ENCODE data around the gene THEM4. TPM values are rescaled to one million over a fixed set of nuclear protein-coding genes. Genes with fewer than 3 reads are reported as not detected.

Gene THEM4
- total RNA-seq, 1 experiment from 2014 or later = 10.9 TPM

DNA sequence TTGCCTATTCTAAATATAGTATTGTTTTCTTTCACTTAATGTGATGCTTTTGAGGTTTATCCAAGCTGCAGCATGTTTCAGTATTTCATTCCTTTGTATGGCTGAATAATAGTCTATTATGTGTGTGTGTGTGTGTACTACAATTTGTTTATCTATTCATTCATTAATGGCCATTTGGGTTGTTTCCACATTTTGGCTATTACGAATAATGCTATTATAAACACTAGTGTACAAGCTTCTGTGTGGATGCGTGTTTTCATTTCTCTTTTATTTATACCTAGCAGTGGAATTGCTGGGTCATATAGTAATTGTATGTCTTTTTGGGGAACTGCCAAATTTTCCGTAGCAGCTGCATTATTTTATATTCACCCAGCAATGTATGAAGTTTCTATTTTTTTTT, 40.8 kb downstream of the THEM4 start:
- ChIA-PET POLR2A (no interaction called here), CTCF (no interaction called here)
- H3K27ac Mint-ChIP-seq = no peak overlapping the region
- no peak overlapping the region for H3K4me3 Mint-ChIP-seq
- H3K9me3 Mint-ChIP-seq = no peaks in the 10 kb centered on the region
- H3K27me3 Mint-ChIP-seq (ENCODE audit: low read depth) = peaks cover 45% of the 10 kb centered on the region
- H3K36me3 Mint-ChIP-seq = no peaks in the 10 kb centered on the region
- DNase-seq (ENCODE audit: low spot score) (no peak), ATAC-seq (no peak)
- peaks cover 11% of the 10 kb centered on the region for H3K4me1 Mint-ChIP-seq
- TF ChIP-seq, protein P1, sequence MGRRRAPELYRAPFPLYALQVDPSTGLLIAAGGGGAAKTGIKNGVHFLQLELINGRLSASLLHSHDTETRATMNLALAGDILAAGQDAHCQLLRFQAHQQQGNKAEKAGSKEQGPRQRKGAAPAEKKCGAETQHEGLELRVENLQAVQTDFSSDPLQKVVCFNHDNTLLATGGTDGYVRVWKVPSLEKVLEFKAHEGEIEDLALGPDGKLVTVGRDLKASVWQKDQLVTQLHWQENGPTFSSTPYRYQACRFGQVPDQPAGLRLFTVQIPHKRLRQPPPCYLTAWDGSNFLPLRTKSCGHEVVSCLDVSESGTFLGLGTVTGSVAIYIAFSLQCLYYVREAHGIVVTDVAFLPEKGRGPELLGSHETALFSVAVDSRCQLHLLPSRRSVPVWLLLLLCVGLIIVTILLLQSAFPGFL (CRISPR knock-in tag; IDR thresholded peaks at IDR 0.05; ENCODE audit: borderline replicate concordance) = no peak
- TF ChIP-seq ZNF232 (CRISPR knock-in tag; IDR thresholded peaks at IDR 0.05) (no peak), ESRRA (CRISPR knock-in tag; IDR thresholded peaks at IDR 0.05; ENCODE audit: borderline replicate concordance) (no peak), ZBTB21 (CRISPR knock-in tag; IDR thresholded peaks at IDR 0.05; ENCODE audit: borderline replicate concordance) (no peak), SMAD3 (CRISPR knock-in tag; IDR thresholded peaks at IDR 0.05; ENCODE audit: borderline replicate concordance) (no peak), TEAD4 (CRISPR knock-in tag; IDR thresholded peaks at IDR 0.05) (no peak), MYBL2 (CRISPR knock-in tag; IDR thresholded peaks at IDR 0.05) (no peak), GRHL2 (CRISPR knock-in tag; IDR thresholded peaks at IDR 0.05; ENCODE audit: insufficient replicate concordance, severe bottlenecking) (no peak), SP1 (CRISPR knock-in tag; conservative IDR thresholded peaks at IDR 0.05) (no peak), OVOL2 (CRISPR knock-in tag; IDR thresholded peaks at IDR 0.05; ENCODE audit: borderline replicate concordance) (no peak), TP53 (CRISPR knock-in tag; IDR thresholded peaks at IDR 0.05) (no peak), ZNF396 (CRISPR knock-in tag; IDR thresholded peaks at IDR 0.05; ENCODE audit: borderline replicate concordance) (no peak)
- TF ChIP-seq, protein P2, sequence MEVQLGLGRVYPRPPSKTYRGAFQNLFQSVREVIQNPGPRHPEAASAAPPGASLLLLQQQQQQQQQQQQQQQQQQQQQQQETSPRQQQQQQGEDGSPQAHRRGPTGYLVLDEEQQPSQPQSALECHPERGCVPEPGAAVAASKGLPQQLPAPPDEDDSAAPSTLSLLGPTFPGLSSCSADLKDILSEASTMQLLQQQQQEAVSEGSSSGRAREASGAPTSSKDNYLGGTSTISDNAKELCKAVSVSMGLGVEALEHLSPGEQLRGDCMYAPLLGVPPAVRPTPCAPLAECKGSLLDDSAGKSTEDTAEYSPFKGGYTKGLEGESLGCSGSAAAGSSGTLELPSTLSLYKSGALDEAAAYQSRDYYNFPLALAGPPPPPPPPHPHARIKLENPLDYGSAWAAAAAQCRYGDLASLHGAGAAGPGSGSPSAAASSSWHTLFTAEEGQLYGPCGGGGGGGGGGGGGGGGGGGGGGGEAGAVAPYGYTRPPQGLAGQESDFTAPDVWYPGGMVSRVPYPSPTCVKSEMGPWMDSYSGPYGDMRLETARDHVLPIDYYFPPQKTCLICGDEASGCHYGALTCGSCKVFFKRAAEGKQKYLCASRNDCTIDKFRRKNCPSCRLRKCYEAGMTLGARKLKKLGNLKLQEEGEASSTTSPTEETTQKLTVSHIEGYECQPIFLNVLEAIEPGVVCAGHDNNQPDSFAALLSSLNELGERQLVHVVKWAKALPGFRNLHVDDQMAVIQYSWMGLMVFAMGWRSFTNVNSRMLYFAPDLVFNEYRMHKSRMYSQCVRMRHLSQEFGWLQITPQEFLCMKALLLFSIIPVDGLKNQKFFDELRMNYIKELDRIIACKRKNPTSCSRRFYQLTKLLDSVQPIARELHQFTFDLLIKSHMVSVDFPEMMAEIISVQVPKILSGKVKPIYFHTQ (CRISPR knock-in tag; IDR thresholded peaks at IDR 0.05) = no peak
- TF ChIP-seq, protein P3, sequence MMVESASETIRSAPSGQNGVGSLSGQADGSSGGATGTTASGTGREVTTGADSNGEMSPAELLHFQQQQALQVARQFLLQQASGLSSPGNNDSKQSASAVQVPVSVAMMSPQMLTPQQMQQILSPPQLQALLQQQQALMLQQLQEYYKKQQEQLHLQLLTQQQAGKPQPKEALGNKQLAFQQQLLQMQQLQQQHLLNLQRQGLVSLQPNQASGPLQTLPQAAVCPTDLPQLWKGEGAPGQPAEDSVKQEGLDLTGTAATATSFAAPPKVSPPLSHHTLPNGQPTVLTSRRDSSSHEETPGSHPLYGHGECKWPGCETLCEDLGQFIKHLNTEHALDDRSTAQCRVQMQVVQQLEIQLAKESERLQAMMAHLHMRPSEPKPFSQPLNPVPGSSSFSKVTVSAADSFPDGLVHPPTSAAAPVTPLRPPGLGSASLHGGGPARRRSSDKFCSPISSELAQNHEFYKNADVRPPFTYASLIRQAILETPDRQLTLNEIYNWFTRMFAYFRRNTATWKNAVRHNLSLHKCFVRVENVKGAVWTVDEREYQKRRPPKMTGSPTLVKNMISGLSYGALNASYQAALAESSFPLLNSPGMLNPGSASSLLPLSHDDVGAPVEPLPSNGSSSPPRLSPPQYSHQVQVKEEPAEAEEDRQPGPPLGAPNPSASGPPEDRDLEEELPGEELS (CRISPR knock-in tag; IDR thresholded peaks at IDR 0.05) = no peak
- TF ChIP-seq, protein P4, sequence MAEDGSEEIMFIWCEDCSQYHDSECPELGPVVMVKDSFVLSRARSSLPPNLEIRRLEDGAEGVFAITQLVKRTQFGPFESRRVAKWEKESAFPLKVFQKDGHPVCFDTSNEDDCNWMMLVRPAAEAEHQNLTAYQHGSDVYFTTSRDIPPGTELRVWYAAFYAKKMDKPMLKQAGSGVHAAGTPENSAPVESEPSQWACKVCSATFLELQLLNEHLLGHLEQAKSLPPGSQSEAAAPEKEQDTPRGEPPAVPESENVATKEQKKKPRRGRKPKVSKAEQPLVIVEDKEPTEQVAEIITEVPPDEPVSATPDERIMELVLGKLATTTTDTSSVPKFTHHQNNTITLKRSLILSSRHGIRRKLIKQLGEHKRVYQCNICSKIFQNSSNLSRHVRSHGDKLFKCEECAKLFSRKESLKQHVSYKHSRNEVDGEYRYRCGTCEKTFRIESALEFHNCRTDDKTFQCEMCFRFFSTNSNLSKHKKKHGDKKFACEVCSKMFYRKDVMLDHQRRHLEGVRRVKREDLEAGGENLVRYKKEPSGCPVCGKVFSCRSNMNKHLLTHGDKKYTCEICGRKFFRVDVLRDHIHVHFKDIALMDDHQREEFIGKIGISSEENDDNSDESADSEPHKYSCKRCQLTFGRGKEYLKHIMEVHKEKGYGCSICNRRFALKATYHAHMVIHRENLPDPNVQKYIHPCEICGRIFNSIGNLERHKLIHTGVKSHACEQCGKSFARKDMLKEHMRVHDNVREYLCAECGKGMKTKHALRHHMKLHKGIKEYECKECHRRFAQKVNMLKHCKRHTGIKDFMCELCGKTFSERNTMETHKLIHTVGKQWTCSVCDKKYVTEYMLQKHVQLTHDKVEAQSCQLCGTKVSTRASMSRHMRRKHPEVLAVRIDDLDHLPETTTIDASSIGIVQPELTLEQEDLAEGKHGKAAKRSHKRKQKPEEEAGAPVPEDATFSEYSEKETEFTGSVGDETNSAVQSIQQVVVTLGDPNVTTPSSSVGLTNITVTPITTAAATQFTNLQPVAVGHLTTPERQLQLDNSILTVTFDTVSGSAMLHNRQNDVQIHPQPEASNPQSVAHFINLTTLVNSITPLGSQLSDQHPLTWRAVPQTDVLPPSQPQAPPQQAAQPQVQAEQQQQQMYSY (CRISPR knock-in tag; IDR thresholded peaks at IDR 0.05) = no peak
- TF ChIP-seq, protein P5, sequence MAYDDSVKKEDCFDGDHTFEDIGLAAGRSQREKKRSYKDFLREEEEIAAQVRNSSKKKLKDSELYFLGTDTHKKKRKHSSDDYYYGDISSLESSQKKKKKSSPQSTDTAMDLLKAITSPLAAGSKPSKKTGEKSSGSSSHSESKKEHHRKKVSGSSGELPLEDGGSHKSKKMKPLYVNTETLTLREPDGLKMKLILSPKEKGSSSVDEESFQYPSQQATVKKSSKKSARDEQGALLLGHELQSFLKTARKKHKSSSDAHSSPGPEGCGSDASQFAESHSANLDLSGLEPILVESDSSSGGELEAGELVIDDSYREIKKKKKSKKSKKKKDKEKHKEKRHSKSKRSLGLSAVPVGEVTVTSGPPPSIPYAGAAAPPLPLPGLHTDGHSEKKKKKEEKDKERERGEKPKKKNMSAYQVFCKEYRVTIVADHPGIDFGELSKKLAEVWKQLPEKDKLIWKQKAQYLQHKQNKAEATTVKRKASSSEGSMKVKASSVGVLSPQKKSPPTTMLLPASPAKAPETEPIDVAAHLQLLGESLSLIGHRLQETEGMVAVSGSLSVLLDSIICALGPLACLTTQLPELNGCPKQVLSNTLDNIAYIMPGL (CRISPR knock-in tag; IDR thresholded peaks at IDR 0.05) = no peak
- TF ChIP-seq, protein P6, sequence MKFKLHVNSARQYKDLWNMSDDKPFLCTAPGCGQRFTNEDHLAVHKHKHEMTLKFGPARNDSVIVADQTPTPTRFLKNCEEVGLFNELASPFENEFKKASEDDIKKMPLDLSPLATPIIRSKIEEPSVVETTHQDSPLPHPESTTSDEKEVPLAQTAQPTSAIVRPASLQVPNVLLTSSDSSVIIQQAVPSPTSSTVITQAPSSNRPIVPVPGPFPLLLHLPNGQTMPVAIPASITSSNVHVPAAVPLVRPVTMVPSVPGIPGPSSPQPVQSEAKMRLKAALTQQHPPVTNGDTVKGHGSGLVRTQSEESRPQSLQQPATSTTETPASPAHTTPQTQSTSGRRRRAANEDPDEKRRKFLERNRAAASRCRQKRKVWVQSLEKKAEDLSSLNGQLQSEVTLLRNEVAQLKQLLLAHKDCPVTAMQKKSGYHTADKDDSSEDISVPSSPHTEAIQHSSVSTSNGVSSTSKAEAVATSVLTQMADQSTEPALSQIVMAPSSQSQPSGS (CRISPR knock-in tag; IDR thresholded peaks at IDR 0.05; ENCODE audit: borderline replicate concordance, low read depth) = no peak
- TF ChIP-seq, protein P7, sequence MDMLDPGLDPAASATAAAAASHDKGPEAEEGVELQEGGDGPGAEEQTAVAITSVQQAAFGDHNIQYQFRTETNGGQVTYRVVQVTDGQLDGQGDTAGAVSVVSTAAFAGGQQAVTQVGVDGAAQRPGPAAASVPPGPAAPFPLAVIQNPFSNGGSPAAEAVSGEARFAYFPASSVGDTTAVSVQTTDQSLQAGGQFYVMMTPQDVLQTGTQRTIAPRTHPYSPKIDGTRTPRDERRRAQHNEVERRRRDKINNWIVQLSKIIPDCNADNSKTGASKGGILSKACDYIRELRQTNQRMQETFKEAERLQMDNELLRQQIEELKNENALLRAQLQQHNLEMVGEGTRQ (CRISPR knock-in tag; IDR thresholded peaks at IDR 0.05) = no peak
- TF ChIP-seq, protein P8, sequence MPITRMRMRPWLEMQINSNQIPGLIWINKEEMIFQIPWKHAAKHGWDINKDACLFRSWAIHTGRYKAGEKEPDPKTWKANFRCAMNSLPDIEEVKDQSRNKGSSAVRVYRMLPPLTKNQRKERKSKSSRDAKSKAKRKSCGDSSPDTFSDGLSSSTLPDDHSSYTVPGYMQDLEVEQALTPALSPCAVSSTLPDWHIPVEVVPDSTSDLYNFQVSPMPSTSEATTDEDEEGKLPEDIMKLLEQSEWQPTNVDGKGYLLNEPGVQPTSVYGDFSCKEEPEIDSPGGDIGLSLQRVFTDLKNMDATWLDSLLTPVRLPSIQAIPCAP (CRISPR knock-in tag; IDR thresholded peaks at IDR 0.05) = no peak

Measured in WTC11 (cell line).